ENCODE results near the gene PFKL. TPM values are rescaled to one million over a fixed set of nuclear protein-coding genes. Genes with fewer than 3 reads are reported as not detected.

PFKL gene
- polyA plus RNA-seq, 6 donors from 2014 or later: 165 to 210 (median 189) TPM

- Mint-ChIP-seq H3K27ac (no peak within 1 kb of the TSS), H3K9me3 (no peaks in the 10 kb centered on the region), H3K27me3 (peaks cover 0 to 17% (median 9%) of the 10 kb centered on the region in 3 donors), H3K36me3 (no peaks in the 10 kb centered on the region), H3K4me3 (no peak within 1 kb of the TSS), H3K4me1 (peaks cover 7 to 17% (median 14%) of the 10 kb centered on the region in 3 donors)
- DNase-seq (no peak), ATAC-seq (ENCODE audit: low read depth in 2 of 2) (no peak)
These were observed 14.5 kb upstream of the PFKL start, which contains the start of gene AIRE for GRCh38 chr21:44285138-44285992. AIRE (plus strand) TSS chr21:44285876; CDS start chr21:44286007, 131 bp downstream.

GRCh38 chr21:44286086-44286715 lies 13.7 kb upstream of the PFKL start:
- no peak for ATAC-seq (ENCODE audit: low read depth in 2 of 2)
- H3K4me3 Mint-ChIP-seq: no peak overlapping the region
- no peaks in the 10 kb centered on the region for H3K9me3 Mint-ChIP-seq
- H3K27ac Mint-ChIP-seq: no peak overlapping the region
- no peak for DNase-seq
- no peaks in the 10 kb centered on the region for H3K36me3 Mint-ChIP-seq
- H3K27me3 Mint-ChIP-seq: peaks cover 0 to 17% (median 9%) of the 10 kb centered on the region in 3 donors
- peaks cover 7 to 21% (median 20%) of the 10 kb centered on the region in 3 donors for H3K4me1 Mint-ChIP-seq

GRCh38 chr21:44286716-44287632 lies 12.9 kb upstream of the PFKL start:
- H3K36me3 Mint-ChIP-seq: no peaks in the 10 kb centered on the region
- no peak overlapping the region for H3K4me3 Mint-ChIP-seq
- peaks cover 0 to 17% (median 9%) of the 10 kb centered on the region in 3 donors for H3K27me3 Mint-ChIP-seq
- H3K9me3 Mint-ChIP-seq: no peaks in the 10 kb centered on the region
- H3K27ac Mint-ChIP-seq: no peak overlapping the region
- ATAC-seq (ENCODE audit: low read depth in 2 of 2) (no peak), DNase-seq (no peak)
- H3K4me1 Mint-ChIP-seq: peaks cover 8 to 26% (median 25%) of the 10 kb centered on the region in 3 donors

- Mint-ChIP-seq H3K27me3 (peaks cover 0 to 17% (median 9%) of the 10 kb centered on the region in 3 donors), H3K9me3 (no peaks in the 10 kb centered on the region), H3K36me3 (no peaks in the 10 kb centered on the region), H3K4me1 (peaks cover 8 to 33% (median 22%) of the 10 kb centered on the region in 3 donors), H3K27ac (peak overlapping the region in 1 of 6 donors; percentile 36), H3K4me3 (peak overlapping the region in 1 of 8 donors; percentile 4)
- no peak for ATAC-seq (ENCODE audit: low read depth in 2 of 2)
- no peak for DNase-seq
These were observed 11.4 kb upstream of the PFKL start for GRCh38 chr21:44288251-44289110.

- no peak overlapping the region for H3K4me3 Mint-ChIP-seq
- no peaks in the 10 kb centered on the region for H3K36me3 Mint-ChIP-seq
- peaks cover 0 to 17% (median 9%) of the 10 kb centered on the region in 3 donors for H3K27me3 Mint-ChIP-seq
- H3K4me1 Mint-ChIP-seq: peaks cover 5 to 23% (median 19%) of the 10 kb centered on the region in 3 donors
- H3K27ac Mint-ChIP-seq: no peak overlapping the region
- no peak for DNase-seq
- no peaks in the 10 kb centered on the region for H3K9me3 Mint-ChIP-seq
- ATAC-seq (ENCODE audit: low read depth in 2 of 2): no peak
These were observed 10.4 kb upstream of the PFKL start for GRCh38 chr21:44289381-44290010.

- ATAC-seq (ENCODE audit: low read depth in 2 of 2) (no peak), DNase-seq (no peak)
- no peaks in the 10 kb centered on the region for H3K36me3 Mint-ChIP-seq
- H3K9me3 Mint-ChIP-seq: no peaks in the 10 kb centered on the region
- H3K27ac Mint-ChIP-seq: peak overlapping the region in 5 of 6 donors; percentile 38 to 93 (median 79)
- peak overlapping the region in 2 of 8 donors; percentile 12 to 42 for H3K4me3 Mint-ChIP-seq
- H3K4me1 Mint-ChIP-seq: peaks cover 13 to 29% (median 29%) of the 10 kb centered on the region in 3 donors
- H3K27me3 Mint-ChIP-seq: peaks cover 0 to 17% (median 9%) of the 10 kb centered on the region in 3 donors
These were observed 9.4 kb upstream of the PFKL start for GRCh38 chr21:44290327-44291077.

GRCh38 chr21:44291078-44291935 lies 8.5 kb upstream of the PFKL start:
- H3K9me3 Mint-ChIP-seq: no peaks in the 10 kb centered on the region
- H3K27ac Mint-ChIP-seq: peak overlapping the region in 2 of 6 donors; percentile 79 to 80
- H3K4me1 Mint-ChIP-seq: peaks cover 16 to 38% (median 29%) of the 10 kb centered on the region in 3 donors
- H3K36me3 Mint-ChIP-seq: no peaks in the 10 kb centered on the region
- H3K27me3 Mint-ChIP-seq: peaks cover 0 to 17% (median 9%) of the 10 kb centered on the region in 3 donors
- ATAC-seq (ENCODE audit: low read depth in 2 of 2) (no peak), DNase-seq (no peak)
- peak overlapping the region in 1 of 8 donors; percentile 14 for H3K4me3 Mint-ChIP-seq

- peaks cover 17 to 38% (median 29%) of the 10 kb centered on the region in 3 donors for H3K4me1 Mint-ChIP-seq
- no peaks in the 10 kb centered on the region for H3K9me3 Mint-ChIP-seq
- H3K27ac Mint-ChIP-seq: peak overlapping the region in 4 of 6 donors; percentile 2 to 82 (median 52)
- no peaks in the 10 kb centered on the region for H3K36me3 Mint-ChIP-seq
- ATAC-seq (ENCODE audit: low read depth in 2 of 2) (no peak), DNase-seq (no peak)
- peak overlapping the region in 1 of 8 donors; percentile 48 for H3K4me3 Mint-ChIP-seq
- peaks cover 0 to 17% (median 9%) of the 10 kb centered on the region in 3 donors for H3K27me3 Mint-ChIP-seq
These were observed 7.7 kb upstream of the PFKL start for GRCh38 chr21:44291936-44292811.

- no peaks in the 10 kb centered on the region for H3K36me3 Mint-ChIP-seq
- DNase-seq (no peak), ATAC-seq (ENCODE audit: low read depth in 2 of 2) (no peak)
- no peak overlapping the region for H3K4me3 Mint-ChIP-seq
- no peaks in the 10 kb centered on the region for H3K9me3 Mint-ChIP-seq
- H3K27ac Mint-ChIP-seq: peak overlapping the region in 1 of 6 donors; percentile 44
- H3K27me3 Mint-ChIP-seq: peaks cover 0 to 13% (median 5%) of the 10 kb centered on the region in 3 donors
- peaks cover 21 to 43% (median 33%) of the 10 kb centered on the region in 3 donors for H3K4me1 Mint-ChIP-seq
These were observed 7.0 kb upstream of the PFKL start for GRCh38 chr21:44292812-44293195.
